SK-N-DZ (cell line): ENCODE results near the gene HTR1A. TPM values are rescaled to one million over a fixed set of nuclear protein-coding genes. Genes with fewer than 3 reads are reported as not detected.

Experiments used
- DNase-seq: peaks from one replicate; pipeline ENCODE4 v3.0.0-alpha.2; 2015; ENCODE audit warnings: low spot score
- polyA plus RNA-seq, 2 experiments: library from polyadenylated mRNA; depleted of rRNA; stranded (reverse); fragments of >200 nt; gene quantifications; 2 replicates each; pipeline ENCODE4 v1.2.3, GENCODE V29; 2014

The HTR1A gene
- not detected in 2 replicates for polyA plus RNA-seq (2014; cell fraction: cytosol; rRNA removed)
- polyA plus RNA-seq (2014; cell fraction: nucleus; rRNA removed) = not detected in 2 replicates

GRCh38 chr5:63962279-63962678 lies at the start of gene HTR1A:
TSS of gene HTR1A (minus strand) at chr5:63962445. CDS start at chr5:63961719, 726 bp downstream.
- DNase-seq = no peak

DNA sequence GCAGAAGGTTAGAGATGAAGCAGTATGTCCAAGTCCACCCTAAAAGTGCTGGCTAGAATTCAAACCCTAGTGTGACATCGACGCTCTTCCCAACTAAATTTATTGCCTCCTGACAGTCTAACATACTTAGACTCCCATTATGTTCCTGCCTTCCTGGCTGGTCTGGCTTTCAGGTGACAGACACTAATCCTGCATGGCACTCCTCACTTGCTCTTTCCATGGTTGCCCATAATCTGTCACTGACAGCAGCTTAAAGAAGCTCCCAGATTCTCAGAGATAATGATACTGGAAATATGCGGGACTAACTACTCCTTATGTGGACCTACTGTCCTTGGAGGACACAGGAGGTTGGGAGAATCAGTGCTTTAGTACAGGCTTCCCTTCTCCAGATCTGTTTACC lies 41.7 kb upstream of the HTR1A start:
- no peak for DNase-seq

GRCh38 chr5:64000096-64000495 lies 37.9 kb upstream of the HTR1A start:
- no peak for DNase-seq

DNA sequence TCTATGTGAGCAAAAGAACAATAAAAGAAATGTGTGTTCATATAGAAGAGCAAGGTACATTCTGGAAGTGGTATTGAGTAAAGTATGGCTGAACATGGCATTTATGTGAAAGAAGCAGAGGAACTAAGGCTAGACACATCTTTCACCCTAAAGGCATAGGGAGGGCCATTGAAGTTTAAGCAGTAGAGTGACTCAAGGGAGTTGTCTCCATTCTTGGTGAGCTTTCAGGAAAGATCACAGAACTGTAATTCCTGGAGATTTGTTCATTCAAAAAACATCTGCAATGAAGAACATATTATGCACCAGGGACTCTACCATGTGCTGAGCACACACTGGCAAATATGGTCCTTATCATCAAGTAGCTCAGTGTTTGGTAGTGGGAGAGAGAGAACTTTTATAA lies 24.8 kb upstream of the HTR1A start:
- DNase-seq = no peak

GRCh38 chr5:63981864-63982263 lies 19.6 kb upstream of the HTR1A start:
- no peak for DNase-seq

DNA sequence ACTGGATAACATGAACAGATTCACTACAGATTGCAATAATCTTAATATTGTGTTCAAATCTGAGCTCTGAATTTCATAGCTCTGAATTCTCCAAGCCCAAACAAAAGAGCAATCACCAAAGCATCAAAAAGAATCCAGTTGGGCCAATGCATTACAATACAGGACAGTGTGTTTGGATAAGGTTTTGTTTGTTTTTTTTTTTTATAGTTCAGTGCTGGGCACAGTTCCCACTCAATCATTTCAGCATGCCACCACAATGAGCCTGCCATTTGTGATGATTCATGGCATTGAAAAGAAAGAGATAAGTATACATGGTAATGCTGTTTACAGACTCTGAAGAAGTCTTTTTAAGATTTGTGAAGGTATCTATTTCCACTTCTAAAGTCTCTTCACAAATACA lies 1.7 kb upstream of the HTR1A start:
- no peak for DNase-seq

DNA sequence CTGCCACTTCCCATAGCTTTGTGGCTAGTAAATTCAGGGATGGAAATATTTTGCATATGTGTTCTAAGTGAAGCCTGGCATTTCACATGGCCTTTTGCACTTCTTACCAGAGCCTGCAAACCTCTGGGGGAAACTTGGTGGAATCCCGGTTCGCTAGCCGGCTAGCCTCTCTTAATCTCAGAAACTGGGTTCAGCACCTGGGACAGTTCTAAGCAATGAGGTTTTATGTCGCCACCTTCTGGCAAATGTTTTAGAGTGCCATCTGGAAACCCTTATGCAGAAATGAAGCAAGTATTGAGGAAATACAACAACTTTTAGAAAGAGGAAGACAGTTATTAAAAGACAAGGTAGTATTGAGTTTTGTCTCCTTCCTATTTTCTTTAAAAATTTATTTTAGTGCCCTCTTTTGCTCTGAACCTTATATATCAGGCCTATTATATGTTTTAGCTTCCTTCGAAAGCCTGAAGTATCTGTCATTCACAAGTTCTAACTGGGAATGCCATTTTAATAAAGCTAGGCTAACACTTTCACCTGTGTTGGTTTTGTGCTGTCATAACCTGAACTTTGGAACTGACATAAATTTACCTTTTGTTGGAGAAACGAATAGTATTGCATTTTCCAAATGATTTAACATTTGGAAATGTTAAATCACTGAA lies 963 bp upstream of the HTR1A start:
- peak; percentile 55 for DNase-seq

- DNase-seq = no peak
Observed at GRCh38 chr5:63961598-63962161, 565 bp downstream of the HTR1A start.

GRCh38 chr5:63961125-63961597 lies 1.1 kb downstream of the HTR1A start:
- no peak for DNase-seq

DNA sequence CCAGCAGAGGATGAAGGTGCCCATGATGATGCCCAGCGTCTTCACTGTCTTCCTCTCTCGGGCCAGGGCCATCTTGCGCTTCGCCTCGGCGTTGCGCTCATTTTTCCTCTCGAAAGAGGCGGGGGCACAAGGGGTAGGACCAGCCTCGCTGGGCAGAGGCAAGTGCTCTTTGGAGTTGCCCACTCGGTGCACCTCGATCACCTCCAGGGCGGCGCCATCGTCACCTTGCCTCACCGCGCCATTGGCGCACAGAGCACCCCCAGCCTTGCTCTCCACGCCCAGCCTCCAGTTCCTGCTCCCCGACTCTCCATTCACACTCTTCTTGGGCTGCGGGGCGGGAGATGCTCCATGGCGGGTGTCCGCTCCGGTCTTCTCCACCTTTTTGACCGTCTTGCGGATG lies 1.6 kb downstream of the HTR1A start:
- DNase-seq = no peak

DNA sequence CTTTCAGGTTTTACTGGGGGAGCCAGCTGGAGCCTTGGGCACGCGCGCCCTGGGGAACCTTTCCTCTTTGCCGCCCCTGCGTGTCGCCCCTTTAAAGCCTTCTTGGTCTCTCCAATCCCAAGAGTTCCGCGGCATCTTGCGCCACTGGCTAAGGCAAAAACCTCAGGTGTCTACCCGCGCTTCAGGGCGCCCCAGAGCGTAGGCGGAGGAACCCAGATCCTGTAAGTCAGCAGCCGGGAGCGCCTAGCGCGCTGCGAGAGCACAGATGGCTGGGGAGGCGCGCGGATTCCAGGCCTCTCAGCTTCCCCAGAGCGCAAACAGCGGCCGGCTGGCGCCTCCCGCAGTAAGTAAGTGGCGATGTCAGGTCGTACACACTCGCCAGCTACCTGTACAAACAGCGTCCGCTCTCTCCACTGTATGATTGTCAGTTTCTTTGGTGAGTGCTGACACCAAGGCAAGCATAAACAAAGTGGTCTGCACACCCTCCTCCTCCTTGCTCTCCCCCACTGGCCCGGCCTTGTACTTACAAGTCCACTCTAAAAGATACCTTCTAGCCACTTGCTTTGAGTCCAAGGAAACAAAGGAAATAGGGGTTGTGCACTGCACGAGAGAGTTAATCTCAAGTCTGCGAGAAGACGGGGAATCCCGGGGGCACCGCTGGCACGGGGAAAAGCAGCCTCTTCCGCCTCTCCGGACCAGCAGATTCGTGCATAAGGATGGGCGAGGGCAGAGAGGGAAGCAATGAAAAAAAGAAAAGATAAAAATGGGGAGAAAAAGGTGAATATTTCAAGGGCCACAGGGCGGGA lies 2.9 kb downstream of the HTR1A start:
- DNase-seq = peak; percentile 27

GRCh38 chr5:63958654-63959053 lies 3.6 kb downstream of the HTR1A start:
- no peak for DNase-seq

- DNase-seq = no peak
Observed at GRCh38 chr5:63957617-63958016, 4.6 kb downstream of the HTR1A start.

GRCh38 chr5:63953217-63953616 lies 9.0 kb downstream of the HTR1A start:
- no peak for DNase-seq

- DNase-seq = no peak
Observed at GRCh38 chr5:63935103-63935502, 27.1 kb downstream of the HTR1A start.

DNA sequence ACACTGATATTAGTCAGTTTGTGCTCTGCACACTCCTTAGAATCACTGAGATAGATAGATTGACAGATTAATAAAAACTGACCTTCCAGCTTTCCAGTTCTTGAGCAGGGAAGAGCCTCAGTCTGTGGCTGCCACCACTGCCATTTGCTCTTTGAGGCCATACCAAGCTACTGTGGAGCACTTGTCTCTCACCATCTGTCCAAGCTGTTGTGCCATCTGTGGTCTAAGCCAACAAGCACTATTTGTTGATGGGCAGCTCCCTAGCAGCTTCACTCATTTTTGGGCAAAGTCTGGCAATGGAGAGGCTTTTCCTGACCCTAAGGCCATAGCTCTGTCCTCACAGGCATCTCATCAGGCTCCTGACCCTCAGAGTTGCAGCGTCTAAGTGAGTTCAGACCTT lies 30.4 kb downstream of the HTR1A start:
- DNase-seq = no peak

- no peak for DNase-seq
Observed at GRCh38 chr5:63928451-63928850, 33.8 kb downstream of the HTR1A start.

GRCh38 chr5:63923914-63924313 lies 38.3 kb downstream of the HTR1A start:
- DNase-seq = no peak

DNA sequence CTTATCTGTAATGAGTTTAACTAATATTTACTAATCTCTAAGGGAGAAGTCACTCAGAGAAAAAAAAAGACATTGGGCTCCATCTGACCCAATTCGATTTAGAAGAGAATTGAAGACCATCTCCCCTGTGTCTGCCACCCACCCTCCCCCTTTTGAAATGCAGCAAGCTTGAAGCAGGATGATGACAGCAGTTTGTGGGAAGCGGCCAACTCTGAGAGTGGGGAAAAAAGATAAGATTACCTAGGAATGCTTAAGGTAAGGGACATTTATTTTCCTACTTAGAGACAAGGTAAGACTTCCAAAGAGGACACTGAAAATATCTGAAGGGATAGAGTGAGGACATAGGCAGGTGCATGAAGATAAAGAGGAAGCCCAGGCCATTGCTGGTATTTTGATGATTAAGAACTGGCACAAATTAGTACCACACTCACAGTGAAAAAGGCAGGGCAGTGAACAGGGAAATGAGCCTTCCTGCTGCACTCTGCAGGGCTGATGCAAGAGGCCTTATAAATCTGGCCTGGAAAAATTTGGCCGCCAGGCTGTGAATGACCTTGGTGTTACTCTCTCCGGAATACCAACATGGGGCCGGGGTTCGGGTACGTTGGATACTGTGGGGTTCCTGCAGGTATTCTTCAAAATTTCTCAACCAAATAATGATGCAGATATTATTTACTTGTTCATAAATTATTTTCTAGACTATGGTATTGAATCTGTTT lies 42.3 kb downstream of the HTR1A start:
- no peak for DNase-seq

DNA sequence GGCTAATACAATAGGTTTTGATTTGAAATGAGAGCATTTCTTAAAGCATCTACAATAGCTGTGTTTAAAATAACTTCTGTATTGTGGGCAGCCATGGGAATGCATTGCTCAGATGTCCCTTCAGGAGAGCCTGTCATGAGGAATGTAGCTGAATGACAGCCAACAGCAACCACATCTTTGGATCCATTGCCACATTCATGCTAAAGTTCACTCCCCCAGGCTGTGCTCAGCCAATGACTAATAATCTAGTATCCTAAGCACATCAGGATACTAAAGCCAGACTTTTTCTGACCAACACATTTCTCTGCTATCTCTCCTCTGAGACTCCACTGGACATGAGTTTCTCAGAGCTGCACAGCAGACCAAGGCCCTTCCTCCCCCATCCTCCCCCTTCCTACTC lies 45.5 kb downstream of the HTR1A start:
- no peak for DNase-seq

GRCh38 chr5:63911871-63912270 lies 50.4 kb downstream of the HTR1A start:
- no peak for DNase-seq
